Esophagus muscularis mucosa (tissue), 4 donors: ENCODE data around the gene ZNF770. TPM values are rescaled to one million over a fixed set of nuclear protein-coding genes. Genes with fewer than 3 reads are reported as not detected.
A peak's percentile ranks its signal among the peaks of the same experiment; 100 is the strongest.
"Not testable (repeated sequence)": the region's sequence is repeated elsewhere in the genome, so short reads cannot be mapped to it uniquely, and the experiment has no call there.

Source experiments
- DNase-seq: peaks from one replicate; pipeline ENCODE4 v3.0.0-alpha.2; 2017; ENCODE audit errors: extremely low spot score
- H3K27ac ChIP-seq, 4 donors: fragments of 200-600 bp; sonication (generic); replicated peaks in 1 of 4; 1 replicate in 3 of 4; 2 replicates in 1 of 4; pipeline ENCODE4 v1.5.1; 2016 to 2019; ENCODE audit warnings: mild to moderate bottlenecking in 1 of 4
- H3K27me3 ChIP-seq, 4 donors: fragments of 200-600 bp; sonication (generic); one replicate each; pipeline versions ENCODE4 v1.5.1 to v1.6.0; 2016 to 2019
- H3K36me3 ChIP-seq, 4 donors: fragments of 200-600 bp; sonication (generic); one replicate each; pipeline ENCODE4 v1.5.1; 2016 to 2019
- H3K4me1 ChIP-seq, 4 donors: fragments of 200-600 bp; sonication (generic); one replicate each; pipeline ENCODE4 v1.5.1; 2016 to 2019
- H3K4me3 ChIP-seq, 4 donors: fragments of 200-600 bp; sonication (generic); 1 replicate in 2 of 4; 2 replicates in 2 of 4; pipeline ENCODE4 v1.5.1; 2016 to 2019; ENCODE audit warnings: mild to moderate bottlenecking in 4 of 4, moderate library complexity in 1 of 4
- H3K9me3 ChIP-seq, 4 donors: fragments of 200-600 bp; sonication (generic); 1 replicate in 3 of 4; 2 replicates in 1 of 4; pipeline ENCODE4 v1.5.1; 2016 to 2019
- EP300 ChIP-seq: sonication (generic); formaldehyde crosslinking; IDR thresholded peaks from one replicate; pipeline ENCODE4 v1.6.1; 2017; ENCODE audit warnings: antibody characterized with exemption
- POLR2A ChIP-seq: fragments of 450-650 bp; IDR thresholded peaks from one replicate; pipeline ENCODE4 v1.6.1; 2017; ENCODE audit warnings: antibody characterized with exemption, moderate library complexity, mild to moderate bottlenecking, low read depth
- POLR2AphosphoS5 ChIP-seq, 2 donors: sonication (generic); formaldehyde crosslinking; IDR thresholded peaks; one replicate each; pipeline ENCODE4 v1.6.1; 2017; ENCODE audit warnings: antibody characterized with exemption in 2 of 2
- WGBS: methylation state at CpG from one replicate; pipeline ENCODE4 v1.1.5; 2018; 5-methylcytosine and 5-hydroxymethylcytosine counted together
- intact Hi-C: fragments of 100-400 bp; cut with DNase I; formaldehyde crosslinking; loops from one replicate; pipeline ENCODE4 v1.15.1; 2023
- total RNA-seq, 4 donors: library from RNA; depleted of rRNA; stranded (reverse); fragments of >200 nt; gene quantifications; one replicate each; pipeline versions ENCODE4 v1.1.0 to v1.2.1, GENCODE V29; 2016
- TF ChIP-seq, protein P1 (sequence below), 3 experiments: fragments of 200-600 bp in 2 of 3; fragments of 450-650 bp in 1 of 3; sonication (generic) in 2 of 3; IDR thresholded peaks; one replicate each; pipeline ENCODE4 v1.5.1; 2017 to 2019; ENCODE audit warnings: antibody characterized with exemption in 3 of 3, mild to moderate bottlenecking in 2 of 3, moderate library complexity in 1 of 3

Gene ZNF770
- total RNA-seq, 4 donors from 2014 or later = 18.5 to 23.7 (median 20.2) TPM

DNA sequence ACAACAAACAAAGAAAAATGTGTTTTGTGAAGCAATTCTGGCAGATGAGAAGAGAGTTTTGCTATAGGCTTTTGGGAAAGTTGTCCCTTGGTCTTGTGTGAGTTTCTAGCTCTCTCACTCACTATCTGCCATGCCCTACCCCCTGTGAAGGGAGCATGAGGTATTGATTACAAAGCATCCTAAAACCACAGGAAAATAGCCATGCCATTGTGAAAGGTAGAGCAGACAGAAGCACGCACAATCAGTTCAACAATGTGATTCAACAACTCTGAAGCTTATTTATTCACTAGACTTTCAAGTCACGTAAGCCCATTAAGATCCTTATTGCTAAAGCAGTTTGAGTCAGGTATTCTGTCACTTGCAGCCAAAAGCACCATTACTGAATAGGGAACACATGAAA lies 12.0 kb downstream of the ZNF770 start:
- no peak overlapping the region for H3K4me3 ChIP-seq
- intact Hi-C loops = no loop called here
- no peak for DNase-seq
- no peaks in the 10 kb centered on the region for H3K27me3 ChIP-seq
- H3K4me1 ChIP-seq = peaks cover 0 to 6% (median 0%) of the 10 kb centered on the region in 4 donors
- WGBS = 91% methylated on average over 2 of the region's 2 CpGs
- H3K9me3 ChIP-seq = no peaks in the 10 kb centered on the region
- no peak overlapping the region for H3K27ac ChIP-seq
- TF ChIP-seq POLR2AphosphoS5 (IDR thresholded peaks at IDR 0.05) (no peak), POLR2A (no peak), EP300 (no peak)
- TF ChIP-seq, protein P1, sequence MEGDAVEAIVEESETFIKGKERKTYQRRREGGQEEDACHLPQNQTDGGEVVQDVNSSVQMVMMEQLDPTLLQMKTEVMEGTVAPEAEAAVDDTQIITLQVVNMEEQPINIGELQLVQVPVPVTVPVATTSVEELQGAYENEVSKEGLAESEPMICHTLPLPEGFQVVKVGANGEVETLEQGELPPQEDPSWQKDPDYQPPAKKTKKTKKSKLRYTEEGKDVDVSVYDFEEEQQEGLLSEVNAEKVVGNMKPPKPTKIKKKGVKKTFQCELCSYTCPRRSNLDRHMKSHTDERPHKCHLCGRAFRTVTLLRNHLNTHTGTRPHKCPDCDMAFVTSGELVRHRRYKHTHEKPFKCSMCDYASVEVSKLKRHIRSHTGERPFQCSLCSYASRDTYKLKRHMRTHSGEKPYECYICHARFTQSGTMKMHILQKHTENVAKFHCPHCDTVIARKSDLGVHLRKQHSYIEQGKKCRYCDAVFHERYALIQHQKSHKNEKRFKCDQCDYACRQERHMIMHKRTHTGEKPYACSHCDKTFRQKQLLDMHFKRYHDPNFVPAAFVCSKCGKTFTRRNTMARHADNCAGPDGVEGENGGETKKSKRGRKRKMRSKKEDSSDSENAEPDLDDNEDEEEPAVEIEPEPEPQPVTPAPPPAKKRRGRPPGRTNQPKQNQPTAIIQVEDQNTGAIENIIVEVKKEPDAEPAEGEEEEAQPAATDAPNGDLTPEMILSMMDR (IDR thresholded peaks at IDR 0.05) = no peak
- peaks cover 0 to 9% (median 3%) of the 10 kb centered on the region in 4 donors for H3K36me3 ChIP-seq

GRCh38 chr15:34973512-34973911 lies 14.6 kb downstream of the ZNF770 start:
- no peak for DNase-seq
- no peaks in the 10 kb centered on the region for H3K9me3 ChIP-seq
- no peak overlapping the region for H3K27ac ChIP-seq
- no peaks in the 10 kb centered on the region for H3K27me3 ChIP-seq
- H3K36me3 ChIP-seq = peaks cover 0 to 6% (median 3%) of the 10 kb centered on the region in 4 donors
- peaks cover 5 to 10% (median 7%) of the 10 kb centered on the region in 4 donors for H3K4me1 ChIP-seq
- TF ChIP-seq POLR2AphosphoS5 (IDR thresholded peaks at IDR 0.05) (no peak), EP300 (no peak), POLR2A (no peak)
- TF ChIP-seq, protein P1 (IDR thresholded peaks at IDR 0.05) = no peak
- 81% methylated on average over 2 of the region's 2 CpGs for WGBS
- H3K4me3 ChIP-seq = no peak overlapping the region
- intact Hi-C loops = no loop called here

- Histone ChIP-seq H3K4me3 (peak overlapping the region; percentile 79 to 96 (median 84)), H3K27ac (peak overlapping the region; percentile 80 to 87 (median 84)), H3K4me1 (peaks cover 26 to 44% (median 32%) of the 10 kb centered on the region in 4 donors)
- 70% methylated on average over 21 of the region's 21 CpGs for WGBS
- H3K27me3 ChIP-seq, H3K9me3 ChIP-seq, DNase-seq, H3K36me3 ChIP-seq, intact Hi-C loops: not testable (repeated sequence)
Observed at GRCh38 chr15:34970098-34970643, 17.9 kb downstream of the ZNF770 start.

GRCh38 chr15:34969340-34970097 lies 18.6 kb downstream of the ZNF770 start, which contains the start of gene AQR:
TSS of gene AQR (minus strand) at chr15:34969742. CDS start at chr15:34969613, 129 bp downstream.
- Histone ChIP-seq H3K27me3 (no peaks in the 10 kb centered on the region), H3K27ac (peak within 1 kb of the TSS; percentile 80 to 87 (median 84)), H3K9me3 (no peaks in the 10 kb centered on the region), H3K4me1 (peaks cover 31 to 50% (median 39%) of the 10 kb centered on the region in 4 donors), H3K36me3 (no peaks in the 10 kb centered on the region), H3K4me3 (peak within 1 kb of the TSS; percentile 79 to 96 (median 84))
- under 1% methylated on average over 34 of the region's 44 CpGs for WGBS
- TF ChIP-seq POLR2A = peak; percentile 41
- peak; percentile 88 to 96 for TF ChIP-seq POLR2AphosphoS5 (IDR thresholded peaks at IDR 0.05)
- TF ChIP-seq, protein P1 (IDR thresholded peaks at IDR 0.05) = peak; percentile 75 to 93 (median 87)
- no peak for TF ChIP-seq EP300
- intact Hi-C loops = no loop called here
- DNase-seq = peak; percentile 97

- intact Hi-C loops = no loop called here
- H3K36me3 ChIP-seq = peaks cover 0 to 41% (median 27%) of the 10 kb centered on the region in 4 donors
- TF ChIP-seq, protein P1 (IDR thresholded peaks at IDR 0.05) = no peak
- TF ChIP-seq POLR2A = no peak
- TF ChIP-seq EP300 = no peak
- TF ChIP-seq POLR2AphosphoS5 (IDR thresholded peaks at IDR 0.05) = no peak
Observed at GRCh38 chr15:34964277-34964676, 23.8 kb downstream of the ZNF770 start.

More at GRCh38 chr15:34964277-34964676, 23.8 kb downstream of the ZNF770 start:
- Histone ChIP-seq H3K27ac (no peak overlapping the region), H3K27me3 (no peaks in the 10 kb centered on the region), H3K4me3 (no peak overlapping the region), H3K9me3 (no peaks in the 10 kb centered on the region), H3K4me1 (peaks cover 27 to 49% (median 41%) of the 10 kb centered on the region in 4 donors)
- WGBS = 95% methylated on average over 2 of the region's 2 CpGs
- no peak for DNase-seq
